HG03354 (cell line): ENCODE results near the gene PTPRD.

Experiments used
- ATAC-seq: cut with Tn5 transposase; IDR thresholded peaks from one replicate; pipeline ENCODE4 v1.9.1; 2021; ENCODE audit warnings: mild to moderate bottlenecking; ENCODE audit not compliant: unreplicated experiment, poor library complexity, severe bottlenecking

The PTPRD gene

DNA sequence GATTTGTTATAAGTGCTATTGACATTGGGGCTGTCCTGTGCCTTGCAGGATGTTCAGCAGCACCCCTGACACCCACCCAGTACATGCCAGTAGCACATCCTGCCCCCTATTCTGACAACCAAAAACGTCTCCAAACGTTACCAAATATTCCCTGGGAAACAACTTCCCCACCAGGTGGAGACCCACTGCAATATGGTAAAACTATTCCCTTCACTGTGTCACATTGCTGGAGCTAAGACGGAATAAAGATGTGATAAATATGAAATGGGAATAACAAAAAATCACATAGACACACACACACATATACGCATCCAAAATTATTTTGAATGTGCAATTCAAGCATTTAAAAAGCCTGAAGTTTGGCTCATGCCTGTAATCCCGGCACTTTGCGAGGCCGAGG, 1939.0 kb downstream of the PTPRD start:
- ATAC-seq: no peak

DNA sequence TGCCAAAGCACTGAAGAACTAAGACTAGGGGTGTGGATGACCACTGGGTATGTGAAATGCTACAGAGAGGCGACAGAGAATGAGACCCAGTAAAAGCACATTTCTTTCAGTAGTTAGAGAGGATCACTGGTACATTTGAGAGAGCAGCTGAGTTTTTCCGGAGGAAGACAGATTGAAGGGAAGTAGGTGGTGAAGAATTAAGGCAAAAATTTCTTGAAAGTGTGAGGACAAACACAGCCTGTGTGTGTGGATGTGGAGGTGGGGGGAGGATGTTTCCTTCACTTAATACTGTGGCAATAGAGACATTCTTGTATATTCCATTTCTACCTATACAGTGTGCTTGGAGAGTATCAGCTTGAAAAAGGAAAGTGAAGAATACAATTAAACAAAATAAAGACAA, 1942.1 kb downstream of the PTPRD start:
- no peak for ATAC-seq

DNA sequence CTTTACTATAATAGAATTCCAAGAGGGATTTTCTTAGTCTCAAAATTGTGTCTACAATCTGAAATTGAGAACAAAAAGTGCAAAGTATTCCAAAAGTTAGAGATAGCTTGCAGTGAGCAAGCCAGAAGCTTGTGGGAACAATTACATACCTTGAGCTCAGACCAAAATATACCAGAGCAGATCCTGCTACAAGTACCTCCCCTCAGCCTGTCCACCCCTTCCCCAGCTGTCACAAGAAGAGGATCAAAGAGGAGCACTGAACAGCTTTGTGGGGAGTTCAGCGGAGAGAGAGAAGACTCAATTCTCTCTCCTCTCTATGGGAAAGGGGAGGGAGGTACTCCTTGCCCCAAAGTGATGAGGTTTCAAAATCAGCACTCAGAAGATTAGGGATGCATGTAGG, 1944.1 kb downstream of the PTPRD start:
- ATAC-seq: no peak

DNA sequence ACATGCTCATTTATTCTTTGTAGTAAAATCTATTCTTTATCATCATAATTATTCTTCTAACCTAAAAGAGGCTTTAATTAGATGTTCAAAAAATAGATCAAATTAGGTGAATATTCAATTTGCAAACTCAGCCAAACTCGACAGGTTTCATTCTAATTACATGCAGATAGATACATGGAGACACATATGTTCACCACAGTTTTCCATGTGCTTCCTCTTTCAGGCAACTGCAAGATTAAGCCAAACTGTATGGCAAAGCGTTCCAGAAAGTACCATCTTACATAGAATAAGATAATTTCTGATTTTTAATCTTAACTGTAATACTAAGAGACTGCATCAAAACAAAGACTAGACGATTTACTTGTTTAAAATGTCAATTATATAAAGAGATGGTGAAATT, 1944.6 kb downstream of the PTPRD start:
- no peak for ATAC-seq

DNA sequence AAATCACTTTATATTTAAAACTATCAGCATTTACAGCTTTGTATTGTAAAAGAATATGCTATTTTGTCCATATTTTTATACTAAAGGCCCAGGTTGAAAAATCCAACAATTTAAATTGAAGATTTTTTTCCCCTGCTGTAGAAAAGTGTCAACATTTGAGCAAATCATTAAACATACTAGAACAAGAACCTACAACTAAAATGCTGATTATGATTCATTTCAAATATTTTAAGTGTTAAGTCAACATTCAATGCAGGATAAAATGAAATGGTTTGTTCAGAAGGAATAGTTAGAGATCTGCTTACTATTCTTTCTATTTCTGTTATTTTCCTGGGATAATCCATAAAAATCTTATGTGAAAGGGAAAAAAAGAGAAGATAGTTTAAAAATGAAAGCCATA, 1946.7 kb downstream of the PTPRD start:
- ATAC-seq: no peak

DNA sequence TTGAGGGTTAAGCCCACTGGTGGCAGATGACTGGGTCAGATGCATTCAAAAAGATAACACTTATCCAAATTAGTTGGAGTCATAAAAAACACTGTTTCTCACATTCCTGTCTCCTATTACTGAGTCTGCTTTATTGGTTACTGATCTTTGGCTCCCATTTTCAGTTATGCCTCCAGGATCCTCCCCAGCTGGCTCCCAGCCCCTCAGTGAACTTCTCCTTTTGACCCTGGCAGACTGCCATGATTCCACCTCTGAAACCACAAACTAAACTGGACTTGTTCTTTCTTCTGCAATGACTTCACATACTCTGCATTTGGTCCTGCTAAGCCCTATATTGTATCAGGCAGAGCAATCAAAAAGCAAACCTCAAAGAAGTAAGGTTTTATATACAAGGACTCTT, 1952.4 kb downstream of the PTPRD start:
- no peak for ATAC-seq

DNA sequence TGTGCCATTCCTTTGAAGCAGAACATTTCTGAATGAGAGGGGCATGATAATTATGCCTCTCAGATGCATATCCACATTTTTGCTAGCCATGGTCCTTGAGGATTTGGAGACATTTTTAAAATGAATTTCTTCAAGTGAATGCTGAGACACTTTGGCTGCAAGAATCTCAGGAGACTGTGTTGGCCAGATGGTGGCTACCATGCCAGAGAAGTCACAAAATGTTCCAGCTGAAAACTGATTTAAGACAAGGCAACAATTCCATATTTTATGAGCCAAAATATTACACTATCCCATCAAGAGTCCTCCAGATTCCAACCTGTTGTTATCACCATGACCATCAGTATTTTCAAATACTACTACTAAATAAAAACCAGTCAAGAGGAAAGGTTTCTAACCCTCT, 1953.7 kb downstream of the PTPRD start:
- ATAC-seq: no peak

DNA sequence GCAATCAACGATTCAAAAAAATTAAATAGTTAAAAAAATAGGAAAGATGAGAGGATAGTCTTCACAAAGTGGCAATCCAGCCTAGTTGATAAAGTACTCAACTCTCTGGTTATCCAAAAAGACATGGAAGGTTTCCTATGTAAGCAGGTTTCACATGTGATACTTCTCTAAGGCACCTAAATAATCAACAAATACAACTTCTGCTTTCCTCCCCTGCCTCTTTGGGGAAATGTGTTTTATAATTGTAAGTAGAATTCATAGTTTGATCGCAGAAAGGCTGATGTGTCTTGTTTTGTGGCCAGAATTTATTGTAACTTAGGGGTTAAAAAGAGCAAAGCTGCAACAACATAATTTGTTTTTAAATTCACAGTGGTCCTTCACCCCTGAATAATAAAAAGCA, 1957.7 kb downstream of the PTPRD start:
- no peak for ATAC-seq

DNA sequence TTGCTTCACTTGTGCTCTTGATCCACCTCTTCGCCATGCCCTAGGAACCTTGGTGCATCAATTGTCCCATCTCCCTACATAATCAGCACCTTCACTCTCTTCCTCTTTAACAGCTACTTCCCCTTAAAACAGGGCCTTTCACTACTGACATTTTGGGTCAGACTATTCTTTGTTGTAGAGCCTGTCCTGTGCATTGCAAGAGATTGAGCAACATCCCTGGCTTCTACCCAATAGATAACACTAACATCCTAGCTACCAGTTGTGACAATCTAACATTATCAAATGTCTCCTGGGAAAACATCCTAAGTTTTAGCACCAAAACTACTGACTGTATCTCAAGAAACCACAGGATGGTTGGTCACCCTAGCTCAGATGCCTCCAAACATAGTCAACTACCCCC, 1958.9 kb downstream of the PTPRD start:
- no peak for ATAC-seq

DNA sequence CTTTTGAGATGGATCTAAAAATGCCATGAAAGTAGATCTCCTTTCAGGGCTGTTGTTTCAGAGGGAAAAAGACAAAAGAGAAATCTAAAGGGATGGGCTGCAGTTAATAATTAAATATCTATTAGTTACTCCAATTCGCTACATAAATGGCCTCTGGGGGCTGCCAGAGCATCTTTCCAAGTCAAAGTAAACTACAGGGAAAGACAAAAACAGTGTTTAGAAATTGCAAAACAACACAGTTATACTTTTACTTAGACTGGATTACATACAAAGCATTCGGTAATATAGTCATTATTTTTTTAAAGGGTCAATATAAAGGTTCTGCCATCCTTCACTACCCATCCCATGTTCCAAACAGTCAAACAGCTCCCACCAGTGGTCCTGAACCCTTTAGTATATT, 1959.7 kb downstream of the PTPRD start:
- no peak for ATAC-seq

DNA sequence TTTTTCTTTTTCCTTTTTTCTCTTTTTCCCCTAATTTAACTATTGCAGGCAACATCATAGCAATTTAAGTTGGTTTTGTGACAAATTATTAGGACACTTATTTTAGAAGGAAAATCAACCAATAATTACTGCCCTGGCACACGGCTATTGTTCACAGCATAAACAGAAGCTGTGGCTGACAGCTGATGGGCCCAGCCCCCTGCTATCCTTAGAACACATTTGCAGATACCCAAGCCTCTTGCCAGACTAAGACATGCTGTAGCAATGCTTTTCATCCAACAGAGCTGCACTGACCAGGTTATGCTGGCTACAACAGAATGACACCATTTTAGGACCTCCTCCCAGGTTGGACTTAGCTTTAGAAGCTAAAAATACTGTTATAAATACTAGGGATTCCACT, 1960.5 kb downstream of the PTPRD start:
- ATAC-seq: no peak

DNA sequence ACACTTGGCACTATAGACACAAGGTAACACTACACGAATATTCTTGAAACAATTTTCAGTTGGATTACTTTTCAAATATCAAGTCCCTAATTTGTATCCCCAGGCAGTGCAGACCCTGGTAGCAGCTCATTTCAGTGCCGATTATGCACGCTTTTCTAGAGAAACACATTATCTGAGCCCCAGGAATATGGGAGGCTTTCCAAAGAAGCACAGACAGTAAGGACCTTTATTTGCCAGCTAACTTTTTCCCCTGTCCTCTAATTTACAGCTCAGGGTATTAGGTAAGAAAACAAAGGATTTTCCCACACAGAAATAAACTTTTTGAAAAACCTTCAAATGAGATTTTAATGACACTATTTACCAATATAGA, 1961.0 kb downstream of the PTPRD start:
- ATAC-seq: no peak

DNA sequence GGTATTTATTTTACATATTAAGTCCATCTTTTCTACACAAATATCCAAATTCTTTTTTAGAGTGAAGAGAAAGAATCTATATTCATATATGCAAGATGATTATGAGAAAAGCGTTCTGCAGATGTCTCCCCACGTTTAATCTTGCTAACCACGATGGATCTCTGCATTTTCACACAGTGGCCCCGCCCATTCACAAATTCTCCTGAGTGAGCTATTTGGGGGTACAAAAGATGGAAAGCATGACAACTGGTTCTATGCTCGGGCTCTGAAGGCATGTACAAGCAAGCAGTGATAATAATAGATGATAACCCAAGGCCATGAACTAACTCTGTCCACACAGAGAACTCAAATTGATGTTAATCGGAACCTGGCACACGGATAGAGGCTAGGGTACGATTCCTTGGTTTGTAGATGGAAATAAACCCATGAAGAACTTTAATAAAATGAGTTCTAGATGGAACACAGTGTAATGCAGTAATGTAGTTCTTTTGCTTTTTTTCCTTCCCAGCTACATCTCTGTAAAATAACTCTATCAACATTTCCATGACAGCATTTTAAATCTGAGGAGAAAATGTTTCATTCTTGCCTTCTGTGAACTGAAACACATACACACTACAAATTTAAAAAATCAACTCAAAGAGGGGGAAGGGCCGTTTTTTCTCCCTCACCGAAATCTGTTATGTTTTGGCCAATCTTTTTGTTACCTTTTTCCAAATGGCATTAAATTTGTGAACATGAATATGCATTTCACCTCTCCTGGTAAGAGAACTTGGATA, 1961.5 kb downstream of the PTPRD start:
- ATAC-seq: no peak

DNA sequence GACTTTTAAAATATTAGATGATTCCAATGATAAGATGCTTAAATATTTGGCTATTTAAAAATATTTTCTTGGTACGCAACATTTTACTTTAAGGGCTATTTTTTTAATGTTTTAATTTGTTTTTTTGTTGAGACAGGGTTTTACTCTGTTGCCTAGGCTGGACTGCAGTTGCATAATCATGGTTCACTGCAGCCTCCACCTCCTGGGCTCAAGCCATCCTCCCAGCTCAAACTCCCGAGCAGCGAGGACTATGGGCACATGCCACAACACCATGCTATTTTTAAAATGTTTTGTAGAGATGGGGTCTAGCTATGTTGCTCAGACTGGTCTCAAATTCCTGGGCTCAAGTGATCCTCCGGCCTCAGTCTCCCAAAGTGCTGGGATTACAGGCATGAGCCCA, 1963.0 kb downstream of the PTPRD start:
- no peak for ATAC-seq

DNA sequence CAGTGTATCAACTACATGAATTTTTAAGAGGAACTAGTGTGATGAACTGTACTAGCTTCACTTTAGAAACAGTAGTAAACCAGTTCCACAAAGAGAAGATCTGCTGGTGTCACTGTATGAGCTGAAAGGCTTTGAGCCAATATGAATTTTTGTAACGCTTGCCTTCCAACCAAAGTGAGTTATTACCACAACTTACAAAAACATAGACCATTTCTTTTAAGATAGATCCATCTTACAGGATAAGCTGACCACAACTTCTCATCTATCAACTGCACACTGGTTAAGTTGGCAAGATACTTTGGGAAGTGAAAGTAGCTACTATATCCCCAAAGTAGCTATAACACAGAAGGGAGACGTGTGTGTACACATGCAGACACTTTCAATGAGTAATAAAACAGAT, 1963.6 kb downstream of the PTPRD start:
- ATAC-seq: no peak

DNA sequence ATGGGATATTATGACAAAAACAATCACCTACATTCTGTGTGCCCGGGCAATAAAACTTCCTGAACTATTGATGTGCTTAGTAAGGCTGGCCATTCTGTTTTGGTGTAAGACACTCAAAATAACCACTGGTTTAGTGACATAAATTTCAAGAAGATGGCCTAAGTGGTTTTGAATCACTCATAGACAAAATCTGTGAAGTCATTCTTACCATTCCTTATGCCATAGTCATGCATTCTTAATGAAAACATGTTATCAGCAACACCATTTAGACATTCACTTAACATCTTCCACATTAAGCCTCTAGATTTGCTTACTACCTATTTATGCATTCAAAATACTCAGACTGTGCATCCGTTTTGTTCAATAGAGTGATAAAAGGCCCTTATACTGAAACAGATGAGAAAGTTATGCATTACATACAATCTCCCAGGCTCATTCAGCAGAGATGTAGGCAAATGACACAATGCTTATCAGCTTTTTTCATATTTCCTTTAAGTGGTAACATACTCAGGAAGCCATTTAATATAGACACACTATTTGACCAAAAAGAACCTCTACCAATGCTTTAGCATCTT, 1964.4 kb downstream of the PTPRD start:
- ATAC-seq: no peak

DNA sequence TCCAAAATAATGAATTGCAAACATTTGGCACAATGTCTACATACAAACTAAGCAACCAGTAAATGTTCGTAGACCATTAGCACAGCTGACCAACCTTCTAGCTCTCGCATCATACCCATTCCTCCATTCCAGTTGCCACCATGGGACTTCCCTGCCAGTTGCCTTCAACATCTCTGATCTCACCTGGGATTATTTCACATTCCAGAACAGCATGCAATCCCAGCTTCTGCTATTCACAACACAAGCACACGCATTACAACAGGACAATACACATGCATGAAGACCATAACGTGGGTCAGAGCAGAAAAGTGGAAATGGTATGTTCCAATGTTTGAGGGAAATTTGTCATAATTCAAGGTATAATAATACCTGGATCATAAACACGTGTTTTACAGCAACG, 1965.0 kb downstream of the PTPRD start:
- ATAC-seq: no peak

DNA sequence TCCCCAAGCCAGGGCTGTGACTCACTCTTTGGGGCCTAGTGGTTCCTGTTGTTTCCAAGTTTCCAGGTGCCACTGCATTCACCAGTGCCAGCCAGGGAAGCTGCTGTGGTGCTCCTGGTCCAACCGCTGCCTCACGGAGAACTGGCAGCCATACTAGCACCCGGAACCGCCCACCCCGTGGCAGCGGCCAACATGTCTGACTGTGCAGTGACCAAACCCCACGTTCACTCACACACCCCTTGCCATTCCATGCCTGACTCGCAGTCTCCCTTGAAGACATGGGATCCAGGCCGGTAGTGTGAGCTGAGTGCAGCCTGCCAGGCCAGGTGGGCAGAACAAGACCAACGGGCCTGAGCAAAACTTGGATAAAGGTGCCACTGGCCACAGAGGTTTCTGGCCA, 1968.2 kb downstream of the PTPRD start:
- no peak for ATAC-seq

DNA sequence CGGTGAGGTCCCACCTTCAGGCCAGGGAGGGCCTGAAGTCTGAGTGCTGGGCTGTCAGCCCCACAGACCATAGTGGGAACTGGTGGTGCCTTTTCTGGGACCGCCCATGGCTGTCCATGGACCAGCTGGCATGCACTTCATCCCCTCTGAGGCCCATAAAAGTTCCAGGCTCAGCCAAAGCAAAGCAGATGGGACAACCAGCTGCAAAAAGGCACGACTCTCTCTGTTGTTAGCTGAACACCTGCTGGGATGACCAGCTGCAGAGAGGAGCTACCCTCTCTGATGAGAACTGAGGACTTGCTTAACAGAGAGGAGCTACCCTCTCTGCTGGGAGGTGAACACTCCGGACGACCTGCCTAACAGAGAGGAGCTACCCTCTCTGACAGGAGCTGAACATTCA, 1968.9 kb downstream of the PTPRD start:
- no peak for ATAC-seq

DNA sequence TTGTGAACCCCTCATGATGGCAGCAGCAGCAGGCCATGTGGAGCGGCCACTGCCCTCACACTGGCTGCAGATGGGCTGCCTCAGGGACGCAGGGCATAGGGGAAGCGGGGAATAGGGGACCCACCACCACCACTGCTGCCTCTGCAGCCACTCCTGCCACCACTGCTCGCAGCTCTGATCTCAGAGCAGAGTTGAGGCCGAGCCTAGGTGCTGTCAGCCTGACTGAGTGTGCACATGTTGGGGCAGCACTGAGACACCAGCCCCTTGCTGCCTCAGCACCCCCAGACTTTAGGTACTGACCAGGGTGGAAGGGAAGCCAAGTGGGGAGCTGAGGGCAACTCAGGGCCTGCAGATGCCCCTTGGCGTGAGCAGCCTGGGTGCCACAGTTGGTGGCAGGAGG, 1969.3 kb downstream of the PTPRD start:
- ATAC-seq: no peak

DNA sequence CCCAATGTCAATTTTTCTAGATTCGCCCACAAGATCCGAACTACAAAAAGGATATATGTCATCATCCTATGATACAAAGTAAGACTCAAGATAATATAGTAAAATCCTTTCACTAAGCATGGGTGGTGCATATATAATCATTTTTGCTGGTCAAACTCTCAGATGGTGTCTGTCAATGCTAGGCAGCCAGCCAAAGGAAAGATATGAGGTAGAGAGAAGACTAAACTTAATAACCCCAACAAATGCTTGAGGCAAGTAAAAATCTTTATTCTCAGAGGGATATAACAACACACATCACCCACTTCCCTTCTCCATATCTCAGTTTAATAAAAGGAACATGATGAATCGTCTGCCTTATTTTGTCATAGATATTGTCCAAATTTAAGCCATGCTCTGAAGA, 1972.0 kb downstream of the PTPRD start:
- ATAC-seq: no peak

DNA sequence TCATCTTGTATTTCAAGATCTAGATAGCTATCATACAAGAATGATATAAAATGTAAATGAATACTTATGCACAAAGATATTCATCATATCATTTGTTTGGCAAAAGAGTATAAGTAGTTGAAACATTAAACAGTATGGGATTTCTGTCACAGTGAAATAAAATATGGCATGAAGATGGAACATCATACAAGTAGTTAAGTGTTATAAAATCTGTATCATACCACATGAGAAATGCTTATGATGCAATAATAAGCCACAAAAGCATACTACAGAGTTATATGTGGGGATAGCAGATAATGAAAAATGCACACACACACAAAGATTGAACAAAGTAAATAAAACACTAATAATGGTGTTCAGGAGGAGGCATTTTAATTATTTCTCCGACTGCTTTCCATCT, 1975.2 kb downstream of the PTPRD start:
- no peak for ATAC-seq
